GM23338 (cell line): ENCODE results near the gene EIF5A. TPM values are rescaled to one million over a fixed set of nuclear protein-coding genes. Genes with fewer than 3 reads are reported as not detected.

Experiments
- ATAC-seq: fragments of 200-7000 bp; cut with Tn5 transposase; 3 replicates; pipeline ENCODE4 v1.9.1; 2020
- DNase-seq: peaks from one replicate; pipeline ENCODE4 v3.0.0-alpha.2; 2015; ENCODE audit warnings: low spot score
- H2AFZ ChIP-seq: fragments of 200-600 bp; sonication (generic); 2 replicates; pipeline ENCODE4 v1.8.0; 2016; ENCODE audit warnings: antibody characterized with exemption, mild to moderate bottlenecking, moderate library complexity
- H3F3A ChIP-seq: fragments of 200-600 bp; sonication (generic); replicated peaks from 2 replicates; pipeline ENCODE4 v1.8.0; 2017; ENCODE audit warnings: antibody characterized with exemption, mixed run types, low read depth
- H3K27ac ChIP-seq: fragments of 200-600 bp; sonication (generic); 2 replicates; pipeline ENCODE4 v1.6.1; 2016; ENCODE audit warnings: low read depth
- H3K27me3 ChIP-seq: fragments of 200-600 bp; sonication (generic); 2 replicates; pipeline ENCODE4 v1.8.0; 2016; ENCODE audit warnings: mild to moderate bottlenecking, mixed run types, moderate library complexity; ENCODE audit not compliant: insufficient read depth
- H3K36me3 ChIP-seq: fragments of 200-600 bp; sonication (generic); 2 replicates; pipeline ENCODE4 v1.8.0; 2016; ENCODE audit warnings: mild to moderate bottlenecking; ENCODE audit not compliant: insufficient read depth
- H3K4me1 ChIP-seq: fragments of 200-600 bp; sonication (generic); 2 replicates; pipeline ENCODE4 v1.8.0; 2016; ENCODE audit warnings: mild to moderate bottlenecking, moderate library complexity; ENCODE audit not compliant: insufficient read depth
- H3K4me2 ChIP-seq: fragments of 200-600 bp; sonication (generic); 2 replicates; pipeline ENCODE4 v1.7.1; 2017; ENCODE audit warnings: mixed run types
- H3K4me3 ChIP-seq: fragments of 200-600 bp; sonication (generic); 2 replicates; pipeline ENCODE4 v1.6.1; 2016; ENCODE audit warnings: mixed run types
- H3K79me2 ChIP-seq: fragments of 200-600 bp; sonication (generic); replicated peaks from 2 replicates; pipeline ENCODE4 v1.8.0; 2017; ENCODE audit warnings: mild to moderate bottlenecking; ENCODE audit not compliant: insufficient read depth
- H3K9me2 ChIP-seq: fragments of 200-600 bp; sonication (generic); 2 replicates; pipeline ENCODE4 v1.8.0; 2017; ENCODE audit not compliant: insufficient read depth
- H4K20me1 ChIP-seq: fragments of 200-600 bp; sonication (generic); replicated peaks from 2 replicates; pipeline ENCODE4 v1.8.0; 2017; ENCODE audit warnings: mild to moderate bottlenecking; ENCODE audit not compliant: insufficient read depth
- H3K27ac Mint-ChIP-seq: 2 replicates; pipeline ENCODE4 v1.8.0; 2020; ENCODE audit warnings: inconsistent platforms, mild to moderate bottlenecking, moderate library complexity, mixed read lengths
- H3K27me3 Mint-ChIP-seq: 3 replicates; pipeline ENCODE4 v1.8.0; 2022; ENCODE audit warnings: low read depth, mild to moderate bottlenecking, moderate library complexity, mixed read lengths, inconsistent platforms; ENCODE audit not compliant: insufficient read depth, poor library complexity
- H3K36me3 Mint-ChIP-seq: 3 replicates; pipeline ENCODE4 v1.8.0; 2021; ENCODE audit warnings: low read depth, mild to moderate bottlenecking, inconsistent platforms, moderate library complexity, mixed read lengths
- H3K4me1 Mint-ChIP-seq: 3 replicates; pipeline ENCODE4 v1.8.0; 2020; ENCODE audit warnings: mild to moderate bottlenecking, inconsistent platforms, mixed read lengths
- H3K4me3 Mint-ChIP-seq: 3 replicates; pipeline ENCODE4 v1.8.0; 2021; ENCODE audit warnings: moderate library complexity, mild to moderate bottlenecking, inconsistent platforms, mixed read lengths
- H3K9me3 Mint-ChIP-seq: 3 replicates; pipeline ENCODE4 v1.8.0; 2020; ENCODE audit warnings: moderate library complexity, mild to moderate bottlenecking, inconsistent platforms, mixed read lengths
- CREB1 ChIP-seq: fragments of 250-450 bp; sonication (Bioruptor Pico); IDR thresholded peaks from 2 replicates; pipeline ENCODE4 v1.5.0; 2020; ENCODE audit warnings: low read depth, mild to moderate bottlenecking, moderate library complexity
- CTCF ChIP-seq, 2 experiments: fragments of 200-600 bp in 1 of 2; sonication (generic) in 1 of 2; conservative IDR thresholded peaks; 2 replicates each; pipeline versions ENCODE4 v1.5.1 to v1.6.1; 2016 to 2017; ENCODE audit warnings: antibody characterized with exemption in 2 of 2, low read depth in 2 of 2, mild to moderate bottlenecking in 2 of 2, moderate library complexity in 1 of 2
- ETS1 ChIP-seq: IDR thresholded peaks from 2 replicates; pipeline ENCODE4 v1.6.1; 2016; ENCODE audit warnings: antibody characterized with exemption
- EZH2 ChIP-seq: fragments of 200-600 bp; sonication (generic); IDR thresholded peaks from one replicate; pipeline ENCODE4 v1.8.0; 2017; ENCODE audit warnings: antibody characterized with exemption, mild to moderate bottlenecking, low read depth; ENCODE audit not compliant: unreplicated experiment
- EZH2phosphoT487 ChIP-seq: fragments of 200-600 bp; sonication (generic); IDR thresholded peaks from one replicate; pipeline ENCODE4 v1.8.1; 2018; ENCODE audit warnings: antibody characterized with exemption; ENCODE audit not compliant: unreplicated experiment
- JUNB ChIP-seq: IDR thresholded peaks from one replicate; pipeline ENCODE4 v1.6.1; 2016; ENCODE audit warnings: antibody characterized with exemption; ENCODE audit not compliant: unreplicated experiment
- NANOG ChIP-seq: IDR thresholded peaks from 2 replicates; pipeline ENCODE4 v1.6.1; 2016; ENCODE audit warnings: antibody characterized with exemption, borderline replicate concordance
- POLR2AphosphoS5 ChIP-seq: IDR thresholded peaks from 2 replicates; pipeline ENCODE4 v1.6.1; 2016; ENCODE audit warnings: antibody characterized with exemption, low read depth
- REST ChIP-seq: IDR thresholded peaks from one replicate; pipeline ENCODE4 v1.6.1; 2018; ENCODE audit warnings: antibody characterized with exemption; ENCODE audit not compliant: unreplicated experiment
- STAT1 ChIP-seq: IDR thresholded peaks from one replicate; pipeline ENCODE4 v1.6.1; 2016; ENCODE audit warnings: antibody characterized with exemption; ENCODE audit not compliant: unreplicated experiment
- ZNF114 ChIP-seq: fragments of 250-450 bp; sonication (Bioruptor Pico); IDR thresholded peaks from 2 replicates; pipeline ENCODE4 v1.5.0; 2020; ENCODE audit warnings: mild to moderate bottlenecking, moderate library complexity
- ZNF331 ChIP-seq: fragments of 250-450 bp; sonication (Bioruptor Pico); IDR thresholded peaks from 2 replicates; pipeline ENCODE4 v1.5.0; 2020; ENCODE audit warnings: low read depth, mild to moderate bottlenecking, moderate library complexity
- ZNF462 ChIP-seq: fragments of 250-450 bp; sonication (Bioruptor Pico); IDR thresholded peaks from 2 replicates; pipeline ENCODE4 v1.5.0; 2020; ENCODE audit warnings: mild to moderate bottlenecking, moderate library complexity
- polyA plus RNA-seq: library from polyadenylated mRNA; unstranded; fragments of >200 nt; fragmentation: Nextera tagmentation; extraction: Ambion mirVana; gene quantifications from 2 replicates; pipeline ENCODE4 v1.2.1, GENCODE V29; 2016
- total RNA-seq: library from RNA; depleted of rRNA; stranded (reverse); fragments of >200 nt; shearing (Covaris generic); gene quantifications from 2 replicates; pipeline ENCODE4 v1.2.3, GENCODE V29; 2014

The EIF5A gene
- total and polyA plus RNA-seq, 2 experiments from 2014 or later, result 833 to 1,562 TPM

- Histone ChIP-seq H3K4me3 (no peak overlapping the region), H3K27ac (no peak overlapping the region), H3F3A (peaks cover 15% of the 10 kb centered on the region), H3K4me1 (peaks cover 9% of the 10 kb centered on the region), H3K27me3 (no peaks in the 10 kb centered on the region), H3K4me2 (no peak overlapping the region), H2AFZ (no peak overlapping the region), H3K9me2 (no peaks in the 10 kb centered on the region), H3K36me3 (no peaks in the 10 kb centered on the region; the same call in 1 of the 2 replicates), H3K79me2 (no peaks in the 10 kb centered on the region), H4K20me1 (0 out of 2 replicates have a peak, but pooled peaks cover 3% of the 10 kb centered on the region)
- no peak for ATAC-seq
- Mint-ChIP-seq H3K9me3 (no peaks in the 10 kb centered on the region), H3K4me1 (peaks cover 10% of the 10 kb centered on the region), H3K4me3 (no peak overlapping the region), H3K36me3 (peaks cover 9% of the 10 kb centered on the region), H3K27ac (no peak overlapping the region), H3K27me3 (peaks cover 8% of the 10 kb centered on the region)
- DNase-seq, result no peak
- TF ChIP-seq POLR2AphosphoS5, result no peak
- no peak for TF ChIP-seq EZH2phosphoT487
- TF ChIP-seq REST, result no peak
- no peak for TF ChIP-seq STAT1
- no peak for TF ChIP-seq ZNF331 (CRISPR knock-in tag)
- no peak for TF ChIP-seq ETS1
- TF ChIP-seq CREB1, result no peak
- no peak for TF ChIP-seq EZH2
- TF ChIP-seq ZNF114, result no peak
- no peak for TF ChIP-seq JUNB
- no peak for TF ChIP-seq ZNF462
- TF ChIP-seq NANOG, result no peak
- TF ChIP-seq CTCF (conservative IDR thresholded peaks at IDR 0.05; ENCODE audit: low read depth in 2 of 2), result no peak
Observed at GRCh38 chr17:7341842-7342241, 34.4 kb downstream of the EIF5A start.
